Stomach (tissue), 9 donors: Measurements from ENCODE around the gene ARID3B. TPM values are rescaled to one million over a fixed set of nuclear protein-coding genes. Genes with fewer than 3 reads are reported as not detected.

Experiments used
- DNase-seq, 2 donors: peaks; one replicate each; pipeline versions ENCODE4 v3.0.0 to v3.0.0-alpha.2; 2013 to 2019
- H3K27ac ChIP-seq, 5 donors: fragments of 200-600 bp in 4 of 5; sonication (generic) in 4 of 5; one replicate each; pipeline ENCODE4 v1.5.1; 2013 to 2019; ENCODE audit warnings: mild to moderate bottlenecking in 1 of 5, moderate library complexity in 1 of 5
- H3K27me3 ChIP-seq, 3 donors: fragments of 200-600 bp; sonication (generic); one replicate each; pipeline ENCODE4 v1.5.1; 2017 to 2019; ENCODE audit warnings: mixed run types in 1 of 3
- H3K36me3 ChIP-seq, 4 donors: fragments of 200-600 bp; sonication (generic); 1 replicate in 3 of 4; 2 replicates in 1 of 4; pipeline ENCODE4 v1.5.1; 2016 to 2019
- H3K4me1 ChIP-seq, 4 donors: fragments of 200-600 bp; sonication (generic); one replicate each; pipeline ENCODE4 v1.5.1; 2016 to 2019
- H3K4me3 ChIP-seq, 4 donors: fragments of 200-600 bp; sonication (generic) in 3 of 4; one replicate each; pipeline ENCODE4 v1.5.1; 2016 to 2019; ENCODE audit warnings: mild to moderate bottlenecking in 1 of 4
- H3K9me3 ChIP-seq, 4 donors: fragments of 200-600 bp; sonication (generic); one replicate each; pipeline ENCODE4 v1.5.1; 2016 to 2019
- CTCF ChIP-seq, 7 experiments: fragments of 450-650 bp in 4 of 7; fragments of 200-600 bp in 3 of 7; sonication (generic) in 3 of 7; IDR thresholded peaks; one replicate each; pipeline ENCODE4 v1.5.1; 2016 to 2019; ENCODE audit warnings: antibody characterized with exemption in 7 of 7, control low read depth in 2 of 7, mild to moderate bottlenecking in 1 of 7
- EP300 ChIP-seq: sonication (generic); formaldehyde crosslinking; IDR thresholded peaks from one replicate; pipeline ENCODE4 v1.6.1; 2017; ENCODE audit warnings: antibody characterized with exemption
- POLR2A ChIP-seq, 4 donors: fragments of 450-650 bp; IDR thresholded peaks; one replicate each; pipeline ENCODE4 v1.6.1; 2016; ENCODE audit warnings: antibody characterized with exemption in 4 of 4, control low read depth in 2 of 4, mild to moderate bottlenecking in 1 of 4, moderate library complexity in 1 of 4
- POLR2AphosphoS5 ChIP-seq, 3 donors: sonication (generic); formaldehyde crosslinking; IDR thresholded peaks; one replicate each; pipeline ENCODE4 v1.6.1; 2016; ENCODE audit warnings: antibody characterized with exemption in 3 of 3
- WGBS, 5 donors: extraction: QIAGEN DNeasy Blood & Tissue Kit in 3 of 5; methylation state at CpG; one replicate each; pipeline versions ENCODE4 v1.1.5 to v1.1.7; 2013 to 2018; 5-methylcytosine and 5-hydroxymethylcytosine counted together
- intact Hi-C: fragments of 100-400 bp; cut with DNase I; formaldehyde crosslinking; loops from one replicate; pipeline ENCODE4 v1.15.1; 2023; ENCODE audit warnings: low total_unique reads
- polyA plus RNA-seq, 3 donors: library from polyadenylated mRNA; stranded (reverse); fragments of 200-250 nt; gene quantifications; one replicate each; pipeline ENCODE4 v1.2.3, GENCODE V29; 2013
- total RNA-seq, 5 donors: library from RNA; depleted of rRNA; stranded (reverse); fragments of >200 nt; gene quantifications; one replicate each; pipeline versions ENCODE4 v1.1.0 to v1.2.3, GENCODE V29; 2014 to 2016
- donor health status: healthy with polysubstance abuse.
- donor health status: Bipolar disorder and iron deficiency.
- donor health status: healthy.

ARID3B gene
- total and polyA plus RNA-seq, 8 donors: 2.2 to 25.2 (median 5.1) TPM

- no peaks in the 10 kb centered on the region for H3K27me3 ChIP-seq
- H3K4me3 ChIP-seq: no peak overlapping the region
- no peak overlapping the region for H3K27ac ChIP-seq
- peaks cover 0 to 12% (median 8%) of the 10 kb centered on the region in 4 donors for H3K4me1 ChIP-seq
- no peaks in the 10 kb centered on the region for H3K36me3 ChIP-seq
- no peaks in the 10 kb centered on the region for H3K9me3 ChIP-seq
- WGBS, 5 donors: 64 to 88% (median 85%) methylated on average over 3 of the region's 3 CpGs
- TF ChIP-seq CTCF (IDR thresholded peaks at IDR 0.05): no peak
- TF ChIP-seq POLR2AphosphoS5 (IDR thresholded peaks at IDR 0.05): no peak
- TF ChIP-seq EP300: no peak
- no peak for TF ChIP-seq POLR2A (IDR thresholded peaks at IDR 0.05)
- DNase-seq: no peak
- intact Hi-C loops: loop anchor here (10.0 kb wide), 1 partner anchor 65 kb away; the partner anchor contains the start of gene ARID3B
Measured at GRCh38 chr15:74609938-74610301, 68.9 kb downstream of the ARID3B start.

DNA sequence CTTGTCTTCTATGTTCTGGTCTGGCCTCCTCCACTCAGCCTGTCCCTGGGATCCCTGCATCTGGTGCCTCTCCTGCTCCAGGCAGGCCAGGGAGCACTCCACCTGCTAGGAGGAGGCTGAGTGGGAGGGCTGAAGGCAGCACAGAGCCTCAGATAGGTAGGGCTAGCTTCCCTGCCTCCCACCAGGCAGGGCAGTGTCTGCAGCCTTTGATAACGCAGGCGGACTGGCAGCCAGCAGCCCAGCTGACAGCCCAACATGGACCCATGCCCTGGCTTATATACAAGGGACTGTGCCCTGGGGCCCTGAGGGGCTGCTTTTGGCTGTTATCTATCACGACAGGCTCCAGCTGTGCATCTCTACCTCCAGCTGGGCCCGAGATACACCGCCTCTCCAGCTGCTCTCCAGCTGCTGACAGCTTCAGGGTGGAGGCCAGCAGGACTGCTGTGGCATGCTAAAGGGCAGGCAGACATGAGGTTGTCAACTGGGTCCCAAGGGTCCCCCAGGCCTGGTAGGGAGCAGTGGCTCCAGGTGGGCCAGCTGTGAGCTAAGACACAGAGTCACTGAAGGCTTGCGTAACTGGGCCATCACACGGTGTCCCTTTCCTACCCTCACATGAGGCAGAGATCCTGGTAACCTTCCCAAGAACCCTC, 69.4 kb downstream of the ARID3B start:
- intact Hi-C loops: no loop called here
- Histone ChIP-seq H3K4me1 (peaks cover 0 to 14% (median 9%) of the 10 kb centered on the region in 4 donors), H3K27ac (no peak overlapping the region), H3K9me3 (no peaks in the 10 kb centered on the region), H3K27me3 (no peaks in the 10 kb centered on the region), H3K36me3 (no peaks in the 10 kb centered on the region), H3K4me3 (no peak overlapping the region)
- peak in 1 of 2 donors; percentile 61 for DNase-seq
- 52 to 62% (median 57%) methylated on average over 4 to 7 of the region's 7 CpGs for WGBS, 5 donors
- TF ChIP-seq POLR2AphosphoS5 (IDR thresholded peaks at IDR 0.05): no peak
- TF ChIP-seq EP300: no peak
- no peak for TF ChIP-seq CTCF (IDR thresholded peaks at IDR 0.05)
- TF ChIP-seq POLR2A (IDR thresholded peaks at IDR 0.05): no peak

GRCh38 chr15:74611341-74611740, 70.3 kb downstream of the ARID3B start:
- WGBS, 5 donors: 74 to 89% (median 88%) methylated on average over 11 of the region's 11 CpGs
- no peak for TF ChIP-seq POLR2AphosphoS5 (IDR thresholded peaks at IDR 0.05)
- no peak for TF ChIP-seq CTCF (IDR thresholded peaks at IDR 0.05)
- TF ChIP-seq POLR2A (IDR thresholded peaks at IDR 0.05): no peak
- no peak for TF ChIP-seq EP300
- intact Hi-C loops: no loop called here
- Histone ChIP-seq H3K9me3 (no peaks in the 10 kb centered on the region), H3K4me1 (peaks cover 0 to 15% (median 11%) of the 10 kb centered on the region in 4 donors), H3K27me3 (no peaks in the 10 kb centered on the region), H3K27ac (no peak overlapping the region), H3K36me3 (no peaks in the 10 kb centered on the region), H3K4me3 (no peak overlapping the region)
- DNase-seq: no peak

GRCh38 chr15:74611834-74612233, 70.8 kb downstream of the ARID3B start:
- no peak for DNase-seq
- Histone ChIP-seq H3K27ac (no peak overlapping the region), H3K36me3 (no peaks in the 10 kb centered on the region), H3K9me3 (no peaks in the 10 kb centered on the region), H3K4me1 (peaks cover 3 to 20% (median 16%) of the 10 kb centered on the region in 4 donors), H3K4me3 (no peak overlapping the region), H3K27me3 (no peaks in the 10 kb centered on the region)
- intact Hi-C loops: no loop called here
- 78 to 96% (median 81%) methylated on average over 6 of the region's 6 CpGs for WGBS, 5 donors
- no peak for TF ChIP-seq CTCF (IDR thresholded peaks at IDR 0.05)
- TF ChIP-seq POLR2AphosphoS5 (IDR thresholded peaks at IDR 0.05): no peak
- TF ChIP-seq POLR2A (IDR thresholded peaks at IDR 0.05): no peak
- no peak for TF ChIP-seq EP300
